ENCODE results near the gene CLDN15. TPM values are rescaled to one million over a fixed set of nuclear protein-coding genes. Genes with fewer than 3 reads are reported as not detected.
"Not testable (repeated sequence)": the region's sequence is repeated elsewhere in the genome, so short reads cannot be mapped to it uniquely, and the experiment has no call there.

Gene CLDN15
- total RNA-seq, 1 experiment from 2014 or later = 6.4 TPM

- Histone ChIP-seq H3K9me3 (replicated peaks) (no peaks in the 10 kb centered on the region), H3K4me1 (no peaks in the 10 kb centered on the region; the same call in 1 of the 2 replicates), H3K4me3 (peak overlapping the region; percentile 76), H3K27ac (no peak overlapping the region; the same call in 1 of the 2 replicates), H3K36me3 (peaks cover 4% of the 10 kb centered on the region; the same call in 1 of the 2 replicates), H3K27me3 (no peaks in the 10 kb centered on the region)
- DNase-seq = no peak
These were observed 19.1 kb downstream of the CLDN15 start for GRCh38 chr7:101218236-101219125.

DNA sequence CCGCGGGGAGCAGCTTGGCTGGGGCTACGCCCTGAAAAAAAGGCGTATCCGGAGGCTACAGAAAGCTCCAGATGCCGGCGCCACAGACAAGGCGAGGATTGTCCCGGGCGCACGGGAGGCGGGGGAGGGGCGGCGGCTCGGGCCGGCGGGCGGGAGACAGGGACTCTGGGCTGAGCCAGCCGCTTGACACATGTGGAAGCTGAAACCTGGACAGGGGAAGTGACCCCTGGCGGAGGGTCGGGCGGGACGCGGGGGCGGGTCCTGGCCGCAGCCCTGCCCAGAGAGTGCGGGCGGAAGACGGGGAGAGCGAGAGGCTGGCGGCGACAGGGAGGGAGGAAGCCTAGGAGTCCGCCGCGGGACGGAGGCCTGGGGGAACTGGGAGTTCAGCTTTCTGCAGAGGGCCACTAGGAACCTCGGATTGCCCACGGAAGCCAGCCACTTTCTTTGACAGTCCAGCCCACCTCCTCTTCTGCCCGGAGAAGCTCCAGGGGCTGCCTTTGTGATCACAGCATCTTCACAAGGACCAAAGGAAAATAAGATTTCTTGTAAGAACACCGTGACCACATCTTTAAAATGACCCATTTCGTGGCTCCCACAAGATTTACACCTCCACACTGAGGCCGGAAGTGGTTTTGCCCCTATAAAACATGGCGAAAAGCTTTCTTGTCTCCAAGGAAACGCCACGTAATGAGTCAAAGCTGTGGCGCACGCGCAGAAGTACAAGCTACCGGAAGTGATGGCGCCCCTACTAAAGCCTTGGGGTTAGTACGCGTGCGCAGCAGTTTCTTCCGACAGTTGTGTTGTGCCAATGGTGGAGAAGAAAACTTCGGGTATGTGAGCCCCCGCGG, 20.0 kb downstream of the CLDN15 start, which contains the start of the genes PLOD3 and ZNHIT1:
Gene PLOD3 (minus strand): TSS at position 194 of the 848 bp plus-strand sequence. CDS start 307 bp downstream, outside the sequence.
Gene ZNHIT1 (plus strand): TSS at position 778 of the 848 bp plus-strand sequence. CDS start 31 bp downstream, at position 809.
- Histone ChIP-seq H3K9me3 (replicated peaks) (no peaks in the 10 kb centered on the region), H3K4me3 (peak within 1 kb of the TSS; percentile 76), H3K4me1 (no peaks in the 10 kb centered on the region; the same call in 1 of the 2 replicates), H3K36me3 (peaks cover 4% of the 10 kb centered on the region; the same call in 1 of the 2 replicates), H3K27me3 (no peaks in the 10 kb centered on the region), H3K27ac (peak within 1 kb of the TSS; percentile 76)
- peak; percentile 96 to 100 for DNase-seq

- H3K27ac ChIP-seq = peak overlapping the region; percentile 76
- peak in 1 of 2 experiments; percentile 39 for DNase-seq
These were observed 20.7 kb downstream of the CLDN15 start for GRCh38 chr7:101216860-101217387.

GRCh38 chr7:101216001-101216859, 21.4 kb downstream of the CLDN15 start:
- H3K27ac ChIP-seq = peak overlapping the region; percentile 76
- peaks cover 7% of the 10 kb centered on the region for H3K36me3 ChIP-seq
- DNase-seq = peak in 1 of 2 experiments; percentile 28
- no peaks in the 10 kb centered on the region; the same call in 1 of the 2 replicates for H3K4me1 ChIP-seq
- H3K27me3 ChIP-seq = no peaks in the 10 kb centered on the region
- H3K9me3 ChIP-seq (replicated peaks) = no peaks in the 10 kb centered on the region
- H3K4me3 ChIP-seq = peak overlapping the region; percentile 76

More at GRCh38 chr7:101216860-101217387, 20.7 kb downstream of the CLDN15 start:
- Histone ChIP-seq H3K36me3 (peaks cover 4% of the 10 kb centered on the region; the same call in 1 of the 2 replicates), H3K9me3 (replicated peaks) (no peaks in the 10 kb centered on the region), H3K4me1 (no peaks in the 10 kb centered on the region; the same call in 1 of the 2 replicates), H3K4me3 (peak overlapping the region; percentile 76), H3K27me3 (no peaks in the 10 kb centered on the region)

- no peaks in the 10 kb centered on the region for H3K9me3 ChIP-seq (replicated peaks)
- H3K4me1 ChIP-seq = no peaks in the 10 kb centered on the region; the same call in 1 of the 2 replicates
- peaks cover 14% of the 10 kb centered on the region for H3K36me3 ChIP-seq
- no peaks in the 10 kb centered on the region for H3K27me3 ChIP-seq
- no peak overlapping the region for H3K4me3 ChIP-seq
- H3K27ac ChIP-seq = no peak overlapping the region
- DNase-seq = no peak
These were observed 25.6 kb downstream of the CLDN15 start for GRCh38 chr7:101212014-101212413.

DNA sequence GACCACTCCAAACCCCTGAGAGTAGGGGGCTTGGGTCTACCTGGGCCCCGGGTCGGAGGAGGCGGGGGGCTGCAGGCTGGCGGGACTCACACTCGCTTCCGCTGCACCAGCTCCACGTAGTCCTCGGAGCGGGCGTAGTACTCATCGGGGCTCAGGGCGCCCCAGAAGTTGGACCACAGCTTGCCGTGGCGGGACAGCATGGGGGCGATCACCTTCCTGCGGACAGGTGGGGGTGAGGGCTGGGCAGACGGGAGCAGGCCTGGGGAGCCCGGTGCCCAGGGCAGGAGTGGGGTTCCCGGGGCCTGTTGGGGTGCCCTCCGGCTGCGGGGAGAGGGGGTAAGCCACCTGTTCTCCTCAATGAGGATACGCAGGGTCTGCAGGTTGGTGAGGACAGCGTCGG, 26.1 kb downstream of the CLDN15 start:
- Histone ChIP-seq H3K9me3 (replicated peaks) (no peaks in the 10 kb centered on the region), H3K27me3 (no peaks in the 10 kb centered on the region), H3K4me1 (no peaks in the 10 kb centered on the region; the same call in 1 of the 2 replicates), H3K36me3 (peaks cover 14% of the 10 kb centered on the region), H3K4me3 (no peak overlapping the region), H3K27ac (no peak overlapping the region)
- no peak for DNase-seq

GRCh38 chr7:101210143-101210542, 27.5 kb downstream of the CLDN15 start:
- no peak overlapping the region for H3K4me3 ChIP-seq
- no peak overlapping the region for H3K27ac ChIP-seq
- DNase-seq = no peak
- H3K27me3 ChIP-seq = no peaks in the 10 kb centered on the region
- H3K9me3 ChIP-seq (replicated peaks) = no peaks in the 10 kb centered on the region
- no peaks in the 10 kb centered on the region for H3K4me1 ChIP-seq
- peaks cover 19% of the 10 kb centered on the region for H3K36me3 ChIP-seq

DNA sequence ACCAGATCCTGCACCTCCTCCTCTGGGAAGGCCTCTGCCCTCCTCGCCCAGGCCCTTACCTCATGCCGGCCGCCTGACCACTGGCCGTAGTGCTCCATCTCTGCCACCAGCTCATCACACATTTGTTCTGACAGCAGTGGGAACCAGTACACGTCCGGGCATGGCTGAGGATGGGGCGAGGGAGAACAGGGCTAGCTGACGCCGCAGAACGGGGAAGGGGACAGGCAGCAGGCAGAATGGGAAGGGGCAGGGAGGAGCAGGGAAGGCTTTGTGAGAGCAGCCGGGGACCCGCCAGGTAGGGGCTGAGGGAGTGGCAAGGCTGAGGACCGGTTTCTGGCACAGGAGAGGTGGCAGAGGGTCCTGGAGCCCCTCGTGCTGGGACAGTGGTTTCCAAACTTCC, 28.8 kb downstream of the CLDN15 start:
- Histone ChIP-seq H3K27ac (no peak overlapping the region), H3K27me3 (no peaks in the 10 kb centered on the region), H3K36me3 (peaks cover 15% of the 10 kb centered on the region), H3K4me3 (no peak overlapping the region), H3K4me1 (no peaks in the 10 kb centered on the region), H3K9me3 (replicated peaks) (no peaks in the 10 kb centered on the region)
- DNase-seq = no peak

- peaks cover under 1% of the 10 kb centered on the region; the same call in 1 of the 2 replicates for H3K27me3 ChIP-seq
- H3K4me1 ChIP-seq = no peaks in the 10 kb centered on the region
- no peaks in the 10 kb centered on the region for H3K9me3 ChIP-seq (replicated peaks)
- peaks cover 15% of the 10 kb centered on the region for H3K36me3 ChIP-seq
- H3K4me3 ChIP-seq = no peak overlapping the region
- no peak for DNase-seq
- no peak overlapping the region for H3K27ac ChIP-seq
These were observed 30.1 kb downstream of the CLDN15 start for GRCh38 chr7:101207459-101207858.

- no peak for DNase-seq
- no peak overlapping the region for H3K4me3 ChIP-seq
- H3K36me3 ChIP-seq = peaks cover 15% of the 10 kb centered on the region
- H3K9me3 ChIP-seq (replicated peaks) = no peaks in the 10 kb centered on the region
- H3K27me3 ChIP-seq = peaks cover 7% of the 10 kb centered on the region; the same call in 1 of the 2 replicates
- no peak overlapping the region for H3K27ac ChIP-seq
- no peaks in the 10 kb centered on the region for H3K4me1 ChIP-seq
These were observed 30.9 kb downstream of the CLDN15 start for GRCh38 chr7:101206665-101207042.

DNA sequence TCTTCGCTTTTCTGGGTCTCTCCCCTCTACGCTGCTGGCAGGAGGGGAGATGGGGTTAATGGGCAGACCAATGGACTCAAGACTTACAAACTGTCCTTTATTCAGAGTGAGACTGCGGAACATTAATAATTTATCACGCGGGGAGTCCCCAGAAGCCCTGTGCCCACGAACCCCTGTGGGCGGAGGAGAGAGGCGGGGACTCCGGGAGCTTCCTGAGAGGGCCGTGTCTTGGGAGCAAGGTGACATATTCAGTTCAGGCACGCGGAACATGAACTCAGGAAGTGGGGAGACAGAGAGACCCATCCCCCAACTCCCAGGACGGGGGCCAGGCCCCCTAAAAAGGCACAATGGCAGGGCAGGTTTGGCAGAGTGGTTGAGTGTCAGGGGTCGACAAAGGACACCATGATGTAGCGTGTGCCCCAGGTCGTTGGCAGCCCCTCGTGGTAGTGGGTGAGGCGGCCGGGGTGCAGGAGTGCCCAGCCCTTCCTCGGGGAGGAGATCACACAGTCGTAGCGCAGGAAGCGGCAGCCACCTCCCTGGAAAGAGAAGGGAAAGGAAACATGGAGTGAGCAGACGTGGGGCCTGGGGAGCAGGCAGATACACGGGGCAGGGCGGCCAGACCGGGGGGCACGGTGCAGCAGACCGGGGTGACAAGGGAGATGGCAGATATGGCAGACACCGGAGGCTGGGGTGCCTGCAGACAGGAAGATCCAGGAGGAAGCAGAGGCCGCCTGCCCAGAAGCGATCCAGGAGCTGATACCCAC, 31.5 kb downstream of the CLDN15 start:
- DNase-seq = no peak
- Histone ChIP-seq H3K9me3 (replicated peaks) (no peaks in the 10 kb centered on the region), H3K27me3 (peaks cover 8% of the 10 kb centered on the region; the same call in 1 of the 2 replicates), H3K36me3 (peaks cover 12% of the 10 kb centered on the region; the same call in 1 of the 2 replicates), H3K4me1 (no peaks in the 10 kb centered on the region), H3K27ac (no peak overlapping the region), H3K4me3 (no peak overlapping the region)

DNA sequence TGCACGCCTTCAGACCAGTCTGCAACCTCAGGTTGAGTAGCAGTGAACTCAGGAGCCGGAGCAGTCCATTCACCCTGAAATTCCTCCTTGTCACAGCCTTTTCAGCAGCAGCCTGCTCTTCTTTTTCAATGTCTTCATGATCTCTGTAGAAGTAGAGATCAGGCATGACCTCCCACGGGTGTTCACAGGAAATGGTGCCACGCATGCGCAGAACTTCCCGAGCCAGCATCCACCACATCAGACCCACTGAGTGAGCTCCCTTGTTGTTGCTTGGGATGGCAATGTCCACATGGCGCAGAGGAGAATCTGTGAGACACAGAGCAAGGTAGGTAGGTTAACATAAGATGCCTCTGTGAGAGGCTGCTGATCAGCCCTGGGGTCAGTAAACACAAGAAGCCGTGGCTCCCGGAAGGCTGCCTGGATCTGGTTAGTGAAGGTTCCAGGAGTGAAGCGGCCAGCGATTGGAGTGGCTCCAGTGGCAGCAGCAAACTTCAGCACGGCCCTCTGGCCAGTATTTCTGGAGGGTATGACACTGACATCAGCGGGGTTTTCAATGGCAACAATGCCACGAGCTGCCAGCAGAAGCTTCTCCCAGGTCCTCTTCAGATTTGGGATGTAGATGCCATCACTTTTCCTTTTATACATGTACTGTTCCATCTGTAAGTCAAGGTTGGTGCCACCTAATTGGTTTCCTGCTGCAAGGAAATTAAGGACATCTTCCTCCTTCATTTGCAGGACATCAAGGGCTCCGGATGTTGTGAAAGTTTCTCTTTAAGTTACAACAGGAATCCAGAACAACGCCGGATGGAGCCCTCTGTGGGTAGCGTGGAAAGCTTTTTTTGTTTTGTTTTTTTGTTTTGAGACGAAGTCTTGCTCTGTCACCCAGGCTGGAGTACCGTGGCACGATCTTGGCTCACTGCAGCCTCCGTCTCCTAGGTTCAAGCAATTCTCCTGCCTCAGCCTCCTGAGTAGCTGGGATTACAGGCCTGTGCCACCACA, 33.6 kb downstream of the CLDN15 start:
- H3K4me3 ChIP-seq; H3K4me1 ChIP-seq; H3K36me3 ChIP-seq; H3K9me3 ChIP-seq (replicated peaks); H3K27ac ChIP-seq; DNase-seq: not testable (repeated sequence)
- peaks cover 13% of the 10 kb centered on the region; the same call in 1 of the 2 replicates for H3K27me3 ChIP-seq
